HepG2 (cell line): ENCODE data around the gene TFEB.

Source experiments
- CTCF ChIP-seq: sonication (generic); formaldehyde crosslinking; IDR thresholded peaks from 2 replicates; pipeline ENCODE4 v1.5.0; 2020; ENCODE audit warnings: mild to moderate bottlenecking, missing genetic modification reagents, moderate library complexity
- FOSL1 ChIP-seq: sonication (generic); formaldehyde crosslinking; IDR thresholded peaks from 2 replicates; pipeline ENCODE4 v1.9.0; 2021; ENCODE audit warnings: missing genetic modification reagents, borderline replicate concordance
- KLF9 ChIP-seq: IDR thresholded peaks from 2 replicates; pipeline ENCODE4 v1.6.1; 2016; ENCODE audit warnings: low read depth
- MED1 ChIP-seq: sonication (generic); formaldehyde crosslinking; IDR thresholded peaks from 2 replicates; pipeline ENCODE4 v1.4.0; 2020; ENCODE audit warnings: missing genetic modification reagents
- NFRKB ChIP-seq: fragments of 450-650 bp; IDR thresholded peaks from 2 replicates; pipeline ENCODE4 v1.6.1; 2017
- RAD21 ChIP-seq: fragments of 450-650 bp; formaldehyde crosslinking; IDR thresholded peaks from 2 replicates; pipeline ENCODE4 v1.5.0; 2020; ENCODE audit warnings: mild to moderate bottlenecking
- SKIL ChIP-seq: sonication (generic); formaldehyde crosslinking; IDR thresholded peaks from 2 replicates; pipeline ENCODE4 v1.8.0; 2022; ENCODE audit warnings: missing genetic modification reagents, mild to moderate bottlenecking, moderate library complexity, borderline replicate concordance
- SP4 ChIP-seq: sonication (generic); formaldehyde crosslinking; IDR thresholded peaks from 2 replicates; pipeline ENCODE4 v1.8.1; 2023; ENCODE audit warnings: mild to moderate bottlenecking, missing genetic modification reagents
- ZNF543 ChIP-seq: sonication (generic); formaldehyde crosslinking; IDR thresholded peaks from 2 replicates; pipeline ENCODE4 v1.4.0; 2020; ENCODE audit warnings: mild to moderate bottlenecking, missing genetic modification reagents
- ZNF7 ChIP-seq: IDR thresholded peaks from 2 replicates; pipeline ENCODE4 v1.6.1; 2016; ENCODE audit warnings: missing biosample characterization, missing genetic modification reagents
- ZNF782 ChIP-seq: sonication (generic); formaldehyde crosslinking; IDR thresholded peaks from 2 replicates; pipeline ENCODE4 v1.4.0; 2020; ENCODE audit warnings: missing genetic modification reagents, mild to moderate bottlenecking, borderline replicate concordance
- ZSCAN25 ChIP-seq: sonication (generic); formaldehyde crosslinking; IDR thresholded peaks from 2 replicates; pipeline ENCODE4 v1.8.0; 2022; ENCODE audit warnings: mild to moderate bottlenecking, missing genetic modification reagents
- TF ChIP-seq, protein P1 (sequence below): IDR thresholded peaks from 2 replicates; pipeline ENCODE4 v1.6.1; 2016; ENCODE audit warnings: control low read depth

DNA sequence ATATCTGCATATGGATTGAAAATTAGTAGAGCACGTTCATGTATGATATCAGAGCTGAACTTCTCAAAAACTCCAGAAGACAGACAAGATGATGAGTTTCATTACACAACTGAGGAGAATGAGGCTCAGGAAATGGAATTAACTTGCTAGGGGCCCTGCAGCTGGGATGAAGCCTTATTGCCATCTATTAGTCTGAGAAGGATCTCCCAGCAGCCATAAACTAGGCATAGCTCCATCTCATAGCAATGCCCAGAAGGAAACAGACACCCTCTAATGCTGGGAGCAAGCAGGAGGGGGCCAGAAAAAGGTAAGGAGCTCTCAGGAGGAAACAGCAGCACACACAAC, 18.0 kb downstream of the TFEB start:
- TF ChIP-seq SP4 (CRISPR knock-in tag) (no peak), CTCF (CRISPR knock-in tag) (no peak), ZNF7 (CRISPR knock-in tag) (no peak), FOSL1 (CRISPR knock-in tag) (no peak), RAD21 (CRISPR knock-in tag) (no peak), ZNF543 (CRISPR knock-in tag) (no peak), MED1 (CRISPR knock-in tag) (no peak), KLF9 (CRISPR knock-in tag) (no peak), ZNF782 (CRISPR knock-in tag) (no peak), ZSCAN25 (CRISPR knock-in tag) (no peak), NFRKB (no peak), SKIL (CRISPR knock-in tag) (no peak)
- TF ChIP-seq, protein P1, sequence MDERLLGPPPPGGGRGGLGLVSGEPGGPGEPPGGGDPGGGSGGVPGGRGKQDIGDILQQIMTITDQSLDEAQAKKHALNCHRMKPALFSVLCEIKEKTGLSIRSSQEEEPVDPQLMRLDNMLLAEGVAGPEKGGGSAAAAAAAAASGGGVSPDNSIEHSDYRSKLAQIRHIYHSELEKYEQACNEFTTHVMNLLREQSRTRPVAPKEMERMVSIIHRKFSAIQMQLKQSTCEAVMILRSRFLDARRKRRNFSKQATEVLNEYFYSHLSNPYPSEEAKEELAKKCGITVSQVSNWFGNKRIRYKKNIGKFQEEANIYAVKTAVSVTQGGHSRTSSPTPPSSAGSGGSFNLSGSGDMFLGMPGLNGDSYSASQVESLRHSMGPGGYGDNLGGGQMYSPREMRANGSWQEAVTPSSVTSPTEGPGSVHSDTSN (CRISPR knock-in tag) = no peak
